ENCODE measurements around the gene TRABD2B. TPM values are rescaled to one million over a fixed set of nuclear protein-coding genes. Genes with fewer than 3 reads are reported as not detected.

Gene TRABD2B
- total RNA-seq, 4 donors from 2014 or later: 0.05 to 0.15 (median 0.12) TPM

- no peaks in the 10 kb centered on the region for H3K36me3 ChIP-seq
- in situ Hi-C loops (cut with MboI; ENCODE audit: low sequenced_read_pairs in 4 of 4) (loop anchor here in 1 of 4 donors (25.0 kb wide), 1 partner anchor 192 kb away; the partner anchor contains the start of gene TRABD2B), intact Hi-C loops (cut with DNase I; ENCODE audit: low total_unique reads) (no loop called here)
- no peaks in the 10 kb centered on the region for H3K4me1 ChIP-seq
- no peak overlapping the region for H3K27ac ChIP-seq
- no peaks in the 10 kb centered on the region for H3K9me3 ChIP-seq
- H3K27me3 ChIP-seq: no peaks in the 10 kb centered on the region
- DNase-seq (no peak), ATAC-seq (no peak)
- no peak overlapping the region for H3K4me3 ChIP-seq
- TF ChIP-seq CTCF (IDR thresholded peaks at IDR 0.05 in 4 of 5, conservative IDR thresholded peaks at IDR 0.05 in 1 of 5) (no peak), POLR2A (IDR thresholded peaks at IDR 0.05) (no peak)
Measured at GRCh38 chr1:47795102-47795501, 202.1 kb downstream of the TRABD2B start.

GRCh38 chr1:47794530-47794929 is 202.7 kb downstream of the TRABD2B start:
- ATAC-seq (no peak), DNase-seq (no peak)
- intact Hi-C loops (cut with DNase I; ENCODE audit: low total_unique reads) (no loop called here), in situ Hi-C loops (cut with MboI; ENCODE audit: low sequenced_read_pairs in 4 of 4) (loop anchor here in 1 of 4 donors (25.0 kb wide), 1 partner anchor 193 kb away; the partner anchor contains the start of gene TRABD2B)
- Histone ChIP-seq H3K27me3 (no peaks in the 10 kb centered on the region), H3K4me1 (no peaks in the 10 kb centered on the region), H3K27ac (no peak overlapping the region), H3K9me3 (no peaks in the 10 kb centered on the region), H3K4me3 (no peak overlapping the region), H3K36me3 (no peaks in the 10 kb centered on the region)
- TF ChIP-seq CTCF (IDR thresholded peaks at IDR 0.05 in 4 of 5, conservative IDR thresholded peaks at IDR 0.05 in 1 of 5): no peak
- no peak for TF ChIP-seq POLR2A (IDR thresholded peaks at IDR 0.05)

- TF ChIP-seq POLR2A (IDR thresholded peaks at IDR 0.05): no peak
- TF ChIP-seq CTCF (IDR thresholded peaks at IDR 0.05 in 4 of 5, conservative IDR thresholded peaks at IDR 0.05 in 1 of 5): no peak
- no peak for DNase-seq
- no peaks in the 10 kb centered on the region for H3K36me3 ChIP-seq
- intact Hi-C loops (cut with DNase I; ENCODE audit: low total_unique reads) (no loop called here), in situ Hi-C loops (cut with MboI; ENCODE audit: low sequenced_read_pairs in 4 of 4) (loop anchor here in 1 of 4 donors (25.0 kb wide), 1 partner anchor 193 kb away; the partner anchor contains the start of gene TRABD2B)
- no peaks in the 10 kb centered on the region for H3K27me3 ChIP-seq
- H3K27ac ChIP-seq: no peak overlapping the region
- no peaks in the 10 kb centered on the region for H3K9me3 ChIP-seq
- no peaks in the 10 kb centered on the region for H3K4me1 ChIP-seq
- no peak for ATAC-seq
- no peak overlapping the region for H3K4me3 ChIP-seq
Measured at GRCh38 chr1:47794081-47794480, 203.1 kb downstream of the TRABD2B start.

GRCh38 chr1:47793563-47793962 is 203.6 kb downstream of the TRABD2B start:
- Histone ChIP-seq H3K36me3 (no peaks in the 10 kb centered on the region), H3K4me3 (no peak overlapping the region), H3K27ac (no peak overlapping the region), H3K9me3 (no peaks in the 10 kb centered on the region), H3K27me3 (no peaks in the 10 kb centered on the region), H3K4me1 (no peaks in the 10 kb centered on the region)
- TF ChIP-seq CTCF (IDR thresholded peaks at IDR 0.05 in 4 of 5, conservative IDR thresholded peaks at IDR 0.05 in 1 of 5) (no peak), POLR2A (IDR thresholded peaks at IDR 0.05) (no peak)
- intact Hi-C loops (cut with DNase I; ENCODE audit: low total_unique reads): no loop called here
- DNase-seq: no peak
- ATAC-seq: no peak
- in situ Hi-C loops (cut with MboI; ENCODE audit: low sequenced_read_pairs in 4 of 4): loop anchor here in 1 of 4 donors (25.0 kb wide), 1 partner anchor 194 kb away; the partner anchor contains the start of gene TRABD2B

GRCh38 chr1:47792779-47793178 is 204.4 kb downstream of the TRABD2B start:
- ATAC-seq: no peak
- no peak for TF ChIP-seq CTCF (IDR thresholded peaks at IDR 0.05 in 4 of 5, conservative IDR thresholded peaks at IDR 0.05 in 1 of 5)
- TF ChIP-seq POLR2A (IDR thresholded peaks at IDR 0.05): no peak
- Histone ChIP-seq H3K36me3 (no peaks in the 10 kb centered on the region), H3K27ac (no peak overlapping the region), H3K9me3 (no peaks in the 10 kb centered on the region), H3K27me3 (no peaks in the 10 kb centered on the region), H3K4me1 (no peaks in the 10 kb centered on the region), H3K4me3 (no peak overlapping the region)
- in situ Hi-C loops (cut with MboI; ENCODE audit: low sequenced_read_pairs in 4 of 4) (loop anchor here in 1 of 4 donors (25.0 kb wide), 1 partner anchor 195 kb away; the partner anchor contains the start of gene TRABD2B), intact Hi-C loops (cut with DNase I; ENCODE audit: low total_unique reads) (no loop called here)
- DNase-seq: no peak
